NOMO-1 treated with dmso at 0.1 percent for 144 hours (cell line): Measurements from ENCODE around the gene MYO9A.
"Not testable (repeated sequence)": the region's sequence is repeated elsewhere in the genome, so short reads cannot be mapped to it uniquely, and the experiment has no call there.

ENCODE experiments used
- DNase-seq: peaks from one replicate; lab custom pipeline; 2025; ENCODE audit not compliant: unreplicated experiment; lab: John Stamatoyannopoulos, UW

MYO9A gene

GRCh38 chr15:72136170-72137051 lies 18.5 kb upstream of the MYO9A start:
- DNase-seq, result no peak

DNA sequence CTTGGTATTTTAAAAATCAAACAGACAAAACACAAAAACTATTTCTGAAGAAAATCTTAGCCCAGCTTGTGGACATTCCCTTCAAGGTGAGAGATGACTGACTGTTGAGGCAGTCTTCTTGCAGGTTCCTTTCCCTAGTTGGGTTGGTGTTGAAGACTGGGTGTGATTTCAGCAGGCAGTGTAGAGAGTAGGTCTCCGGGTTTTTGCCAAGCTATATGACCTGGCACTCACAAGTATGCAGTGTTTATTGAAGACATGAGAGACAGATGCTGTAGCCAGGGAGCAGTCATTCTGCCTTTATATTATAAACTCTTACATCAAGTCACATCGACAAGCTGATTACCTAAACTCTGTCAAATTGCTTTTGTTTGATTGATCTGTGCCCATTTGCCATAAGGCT lies 17.8 kb upstream of the MYO9A start:
- DNase-seq, result no peak

GRCh38 chr15:72133211-72133610 lies 15.3 kb upstream of the MYO9A start:
- no peak for DNase-seq

GRCh38 chr15:72131922-72132321 lies 14.0 kb upstream of the MYO9A start:
- DNase-seq, result no peak

DNA sequence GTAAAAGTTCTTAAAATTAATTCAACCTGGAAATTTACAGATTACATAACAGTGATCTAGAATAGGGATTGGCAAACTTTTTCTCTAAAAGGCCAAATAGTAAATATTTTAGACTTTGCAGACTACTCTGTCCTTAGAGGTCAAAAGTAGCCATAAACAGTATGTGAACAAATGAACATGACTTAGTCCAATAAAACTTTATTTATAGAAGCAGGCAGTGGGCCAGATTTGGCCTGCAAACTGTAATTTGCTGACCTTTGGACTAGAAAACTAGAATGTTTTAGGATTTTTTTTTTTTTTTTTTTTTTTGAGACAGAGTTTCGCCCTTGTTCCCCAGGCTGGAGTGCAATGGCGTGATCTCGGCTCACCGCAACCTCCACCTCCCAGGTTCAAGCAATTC lies 12.3 kb upstream of the MYO9A start:
- no peak for DNase-seq

- DNase-seq, result no peak
Observed at GRCh38 chr15:72128359-72128758, 10.4 kb upstream of the MYO9A start.

- no peak for DNase-seq
Observed at GRCh38 chr15:72127724-72128322, 9.9 kb upstream of the MYO9A start.

GRCh38 chr15:72124218-72124617 lies 6.3 kb upstream of the MYO9A start:
- DNase-seq, result no peak

DNA sequence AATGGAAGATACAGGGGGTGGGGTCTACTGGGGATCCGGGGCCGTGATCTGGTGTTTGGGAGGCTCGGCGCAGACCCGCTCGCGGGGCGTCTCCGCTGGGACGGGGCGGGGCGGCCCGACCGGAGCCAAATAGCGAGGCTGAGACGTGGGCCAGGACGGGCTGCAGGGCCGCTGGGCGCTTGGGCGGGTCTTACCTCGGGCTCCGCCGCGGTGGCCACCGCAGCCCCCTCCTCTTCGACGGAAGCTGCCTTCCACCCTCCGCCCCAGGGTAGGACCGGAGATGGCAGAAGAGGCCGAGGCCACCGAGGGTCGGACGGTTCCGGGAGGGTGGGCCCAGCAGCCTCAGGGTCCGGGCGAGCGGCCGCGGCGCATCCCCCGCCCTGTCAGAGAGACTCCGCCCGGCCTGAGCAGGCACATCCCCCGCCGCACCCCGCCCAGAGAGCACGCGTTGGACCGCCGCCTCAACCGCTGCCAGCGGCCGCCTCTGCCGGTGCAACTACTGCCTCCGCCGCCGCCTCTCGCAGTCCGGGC lies 399 bp downstream of the MYO9A start:
- DNase-seq, result peak; percentile 30

DNA sequence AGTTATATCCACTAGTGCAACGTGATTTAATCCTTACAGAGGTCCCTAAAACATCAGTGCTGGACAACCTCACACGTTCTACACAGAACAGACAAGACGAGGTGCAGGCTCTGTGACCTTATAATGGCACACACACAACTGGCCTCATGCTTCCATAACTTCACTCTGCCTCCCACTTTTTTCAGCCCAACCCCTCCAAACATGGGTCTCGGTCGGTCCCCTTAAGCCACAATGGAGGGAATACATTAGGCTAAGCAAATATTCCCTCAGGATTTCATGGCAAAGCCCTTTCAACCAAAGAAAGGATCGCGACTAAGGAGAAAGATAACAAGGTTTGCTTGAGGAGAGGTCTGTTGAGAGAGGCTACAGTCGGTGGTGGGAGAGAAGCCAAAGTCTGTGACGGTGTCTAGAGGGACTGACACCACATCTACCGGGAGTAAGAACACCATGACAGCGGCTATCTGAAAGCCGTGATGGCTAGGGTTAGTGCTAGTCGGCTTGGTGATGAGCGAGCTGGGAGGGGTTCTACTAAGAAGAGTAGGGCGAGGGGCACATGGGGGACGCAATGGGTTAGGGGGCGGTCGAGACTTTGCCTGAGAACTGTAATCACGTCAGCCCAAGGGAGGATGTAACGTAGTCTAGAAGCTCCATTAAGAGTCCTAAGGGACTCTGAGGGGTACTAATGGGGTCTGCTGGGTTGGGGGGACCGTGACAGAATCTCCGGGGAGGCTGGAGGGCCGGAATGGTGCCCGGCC lies 1.0 kb downstream of the MYO9A start:
- no peak for DNase-seq

DNA sequence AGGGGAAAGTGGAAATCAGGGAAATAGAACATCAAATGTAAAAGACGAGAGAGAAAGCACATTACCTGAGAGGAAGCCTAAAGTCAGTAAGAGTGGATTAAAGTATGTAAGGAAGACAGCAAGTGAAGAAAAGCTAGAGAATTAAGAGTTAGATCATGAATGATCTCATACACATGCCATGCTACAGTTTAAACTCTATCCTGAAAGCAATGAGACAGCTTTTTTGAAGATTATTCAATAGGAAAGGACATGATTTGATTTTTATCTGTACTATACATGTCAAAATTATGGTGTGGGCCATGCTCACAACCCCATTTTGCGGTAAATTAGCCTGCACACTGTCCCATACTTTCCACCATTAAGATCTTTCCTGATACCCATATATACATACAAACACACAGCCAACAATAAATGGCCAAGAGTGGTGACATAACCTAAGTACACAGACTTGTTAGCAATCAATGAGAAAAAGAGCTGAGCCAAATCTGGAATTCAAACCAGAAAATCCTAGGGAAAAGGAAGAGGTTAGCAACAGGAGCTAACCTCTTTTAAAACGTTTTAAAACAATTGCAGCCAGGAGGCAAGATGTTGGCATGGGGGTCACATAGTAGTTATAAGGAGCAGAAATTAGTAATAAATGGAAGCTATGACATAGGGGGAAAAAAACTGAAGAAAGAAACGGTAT lies 4.5 kb downstream of the MYO9A start:
- no peak for DNase-seq

GRCh38 chr15:72112805-72113204 lies 5.1 kb downstream of the MYO9A start:
- no peak for DNase-seq

GRCh38 chr15:72112116-72112515 lies 5.8 kb downstream of the MYO9A start:
- no peak for DNase-seq

DNA sequence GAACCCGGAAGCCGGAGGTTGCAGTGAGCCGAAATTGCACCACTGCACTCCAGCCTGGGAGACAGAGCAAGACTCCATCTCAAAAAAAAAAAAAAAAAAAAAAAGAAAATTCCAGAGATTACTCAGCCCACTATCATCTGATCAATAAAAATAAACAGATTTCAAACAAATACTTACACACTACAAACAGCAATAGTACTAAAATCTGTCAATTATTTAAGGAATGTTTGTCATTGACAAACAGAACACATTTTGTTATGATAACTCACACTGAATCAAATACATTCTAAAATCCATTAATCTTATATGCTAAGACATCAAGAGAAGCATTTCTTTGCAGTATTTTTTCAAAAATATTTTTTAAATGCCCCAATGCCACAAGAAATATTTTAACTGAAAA lies 7.6 kb downstream of the MYO9A start:
- DNase-seq, result no peak

DNA sequence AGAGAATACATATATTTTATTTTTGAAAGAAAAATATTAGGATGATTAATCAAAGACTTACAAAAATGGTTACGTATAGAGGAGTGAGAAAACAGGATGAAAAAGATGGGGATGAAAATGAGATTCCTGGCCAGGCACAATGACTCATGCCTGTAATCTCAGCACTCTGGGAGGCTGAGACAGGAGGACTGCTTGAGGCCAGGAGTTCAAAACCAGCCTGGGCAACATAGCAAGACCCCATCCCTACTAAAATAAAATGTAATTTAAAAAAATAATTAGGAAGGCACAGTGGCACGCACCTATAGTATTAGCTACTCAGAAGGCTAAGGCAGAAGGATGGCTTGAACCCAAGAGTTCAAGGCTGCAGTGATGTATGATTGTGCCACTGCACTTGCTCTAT lies 11.9 kb downstream of the MYO9A start:
- no peak for DNase-seq

GRCh38 chr15:72105111-72105510 lies 12.8 kb downstream of the MYO9A start:
- DNase-seq, result no peak

- not testable (repeated sequence) for DNase-seq
Observed at GRCh38 chr15:72100551-72100950, 17.4 kb downstream of the MYO9A start.

DNA sequence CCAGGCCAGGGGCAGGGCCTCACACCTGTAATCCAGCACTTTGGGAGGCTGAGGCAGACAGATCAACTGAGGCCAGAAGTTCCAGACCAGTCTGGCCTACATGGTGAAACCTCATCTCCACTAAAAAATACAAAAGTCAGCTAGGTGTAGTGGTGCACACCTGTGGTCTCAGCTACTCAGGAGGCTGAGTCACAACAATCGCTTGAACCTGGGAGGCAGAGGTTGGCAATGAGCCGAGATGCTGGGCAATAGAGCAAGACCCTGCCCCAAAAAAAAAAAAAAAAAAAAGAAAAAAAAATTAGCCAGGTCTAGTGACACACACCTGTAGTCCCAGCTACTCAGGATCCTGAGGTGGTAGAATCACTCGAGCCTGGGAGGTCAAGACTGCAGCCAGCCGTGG lies 18.8 kb downstream of the MYO9A start:
- no peak for DNase-seq

DNA sequence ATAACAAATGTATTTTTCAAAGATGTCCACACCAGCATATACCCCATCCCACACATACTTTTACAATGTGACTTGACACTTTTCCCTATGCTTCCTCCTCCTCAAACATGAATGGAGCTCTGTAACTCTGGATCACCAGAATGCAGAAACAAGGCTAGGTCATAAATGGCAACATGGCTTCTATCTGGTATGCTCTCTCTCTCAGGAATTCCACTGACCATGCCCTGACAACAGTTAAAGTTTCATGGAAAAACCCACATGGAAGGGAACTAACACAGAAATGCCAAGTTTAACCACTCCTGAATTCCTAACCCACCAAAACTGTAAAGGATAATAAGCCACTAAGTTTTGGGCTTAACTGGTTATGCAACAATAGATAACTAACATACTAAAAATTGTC lies 19.9 kb downstream of the MYO9A start:
- DNase-seq, result no peak

- DNase-seq, result no peak
Observed at GRCh38 chr15:72096796-72097195, 21.2 kb downstream of the MYO9A start.

- DNase-seq, result no peak
Observed at GRCh38 chr15:72092691-72093090, 25.3 kb downstream of the MYO9A start.
